Activated T-cell treated with anti-CD3 and anti-CD28 coated beads, Interleukin-2, amount 50 U/mL, for 48 hours (primary cell): ENCODE data around the gene GABRE.
"Not testable (repeated sequence)": the region's sequence is repeated elsewhere in the genome, so short reads cannot be mapped to it uniquely, and the experiment has no call there.

ENCODE experiments used
- DNase-seq, 2 experiments: peaks; one replicate each; pipeline ENCODE4 v3.0.0-alpha.2; 2020

The GABRE gene

DNA sequence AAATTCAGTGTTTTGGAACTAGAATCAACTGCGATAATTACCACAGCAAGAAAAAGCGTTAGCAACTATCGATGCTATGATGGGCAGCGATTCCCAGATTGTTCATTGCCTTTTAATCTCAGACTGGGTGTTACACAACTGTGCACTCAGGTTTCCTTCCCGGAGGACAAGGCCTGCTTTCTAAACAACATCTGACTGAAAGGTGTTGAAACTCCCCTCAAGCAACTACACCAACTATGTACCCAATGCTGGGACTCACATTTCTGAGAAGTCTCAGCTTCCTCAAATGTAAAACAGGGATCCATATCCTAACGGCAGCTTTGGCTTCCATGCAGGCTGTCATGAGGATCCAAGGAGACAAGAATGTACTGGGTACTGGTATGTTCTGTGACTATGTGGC is 8.2 kb downstream of the GABRE start:
- DNase-seq = no peak

DNA sequence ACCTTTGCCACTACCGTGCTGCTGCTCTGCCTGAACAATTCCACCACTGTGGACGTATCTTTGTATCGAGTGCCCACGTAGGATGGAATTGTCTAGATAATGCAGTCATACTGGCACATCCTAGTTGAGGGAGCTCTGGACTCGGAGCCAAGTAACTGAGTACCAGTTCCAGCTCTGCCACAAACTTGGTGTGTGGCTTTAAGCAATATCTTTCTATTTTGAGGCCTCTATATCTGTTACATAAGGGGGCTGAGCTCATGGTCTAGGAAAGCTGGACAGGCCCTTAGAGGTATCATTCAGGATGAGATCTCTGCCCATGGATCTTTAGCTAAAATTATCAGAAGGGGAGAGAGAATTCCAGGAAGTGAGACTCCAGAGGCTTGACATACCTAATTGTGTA is 12.4 kb downstream of the GABRE start:
- no peak for DNase-seq

DNA sequence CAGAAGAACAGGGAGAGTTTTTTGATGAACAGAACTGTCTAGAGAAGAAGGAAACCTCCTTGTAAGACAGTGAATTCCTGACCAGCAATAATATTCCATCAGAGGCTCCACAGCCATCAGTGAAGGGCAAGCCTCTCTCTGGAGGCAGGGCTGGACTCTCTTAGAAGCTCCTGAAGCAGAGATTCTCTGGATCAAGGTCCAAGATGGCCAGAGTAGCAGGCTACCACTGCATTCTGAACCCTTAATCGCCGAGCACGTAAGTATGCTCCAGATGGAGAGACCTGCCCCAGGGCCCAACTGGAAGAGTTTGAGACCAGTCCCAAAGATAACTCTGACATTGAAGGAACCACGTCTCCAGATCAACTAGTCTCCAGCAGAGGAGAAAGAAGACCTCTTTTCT is 16.4 kb downstream of the GABRE start:
- DNase-seq = no peak

DNA sequence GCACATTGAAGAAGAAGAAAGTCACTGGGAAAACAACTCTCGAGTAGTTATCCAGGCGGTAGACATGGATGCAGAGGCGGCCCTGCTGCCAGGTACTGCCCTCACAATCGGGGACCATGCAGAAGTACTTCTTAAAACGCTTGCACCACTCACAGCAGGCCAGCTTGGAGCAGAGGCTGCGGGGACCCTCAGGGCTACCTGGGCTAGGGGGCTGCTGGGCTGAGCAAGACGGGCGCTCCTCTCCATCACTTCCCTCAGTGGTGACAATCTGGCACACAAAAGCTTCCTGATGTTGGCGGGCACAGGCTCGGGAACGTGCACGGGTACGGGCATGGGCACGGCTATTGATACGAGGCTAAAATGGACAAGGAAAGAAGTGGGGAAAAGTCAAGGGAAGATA is 19.7 kb downstream of the GABRE start:
- no peak for DNase-seq

DNA sequence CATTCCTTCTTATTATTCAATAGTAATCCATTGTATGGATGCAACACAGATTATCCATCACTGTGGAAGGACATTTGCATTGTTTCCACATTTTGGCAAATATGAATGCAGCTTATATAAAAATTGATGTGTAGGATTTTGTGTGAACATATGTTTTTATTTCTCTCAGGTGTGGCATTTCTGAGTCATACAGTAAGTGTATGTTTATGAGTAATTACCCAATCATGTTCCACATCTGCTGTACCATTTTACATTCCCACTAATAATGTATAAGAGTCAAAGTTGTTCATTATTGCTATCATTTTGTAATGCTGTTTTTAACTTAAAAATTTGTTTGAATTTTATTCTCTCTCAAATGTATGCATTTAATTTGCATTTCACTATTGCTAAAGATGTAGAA is 36.3 kb downstream of the GABRE start:
- no peak for DNase-seq

DNA sequence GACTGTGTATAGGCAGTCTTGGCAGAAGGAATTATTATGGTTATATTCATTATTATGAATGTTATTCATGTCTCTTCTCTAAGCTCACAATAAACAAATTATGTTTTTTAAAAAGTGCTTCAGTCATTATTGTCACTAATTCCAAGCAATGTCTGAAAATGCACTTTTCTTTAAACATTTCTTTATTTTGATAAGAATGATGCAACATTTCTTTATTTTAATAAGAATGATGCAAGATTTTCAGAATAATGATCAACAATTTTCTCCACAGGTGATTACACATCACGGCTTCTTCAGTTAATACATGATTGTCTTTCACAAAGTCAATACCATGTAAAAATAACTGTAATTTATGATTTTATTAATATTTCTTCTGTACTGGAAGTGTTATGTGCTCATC is 39.1 kb downstream of the GABRE start:
- no peak for DNase-seq

DNA sequence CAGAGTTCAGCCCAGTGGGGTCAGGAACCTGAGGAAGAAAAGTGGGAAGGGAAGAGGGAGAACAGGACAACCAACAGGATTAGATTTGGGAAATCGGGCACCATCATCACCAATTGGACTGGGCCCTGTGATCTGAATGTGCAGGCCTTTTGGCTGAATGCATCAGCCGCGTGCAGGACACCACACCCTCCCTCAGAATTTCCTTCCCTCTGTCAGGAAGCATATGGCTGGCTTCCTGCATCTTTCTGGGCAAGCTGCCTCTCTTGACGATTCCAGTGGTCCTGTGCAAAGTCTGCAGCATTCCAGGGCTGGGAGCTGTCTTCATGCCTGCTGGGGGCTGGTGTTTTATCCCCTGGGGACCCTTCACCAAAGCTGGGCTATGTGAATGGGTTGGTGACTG is 45.4 kb downstream of the GABRE start:
- DNase-seq = no peak

DNA sequence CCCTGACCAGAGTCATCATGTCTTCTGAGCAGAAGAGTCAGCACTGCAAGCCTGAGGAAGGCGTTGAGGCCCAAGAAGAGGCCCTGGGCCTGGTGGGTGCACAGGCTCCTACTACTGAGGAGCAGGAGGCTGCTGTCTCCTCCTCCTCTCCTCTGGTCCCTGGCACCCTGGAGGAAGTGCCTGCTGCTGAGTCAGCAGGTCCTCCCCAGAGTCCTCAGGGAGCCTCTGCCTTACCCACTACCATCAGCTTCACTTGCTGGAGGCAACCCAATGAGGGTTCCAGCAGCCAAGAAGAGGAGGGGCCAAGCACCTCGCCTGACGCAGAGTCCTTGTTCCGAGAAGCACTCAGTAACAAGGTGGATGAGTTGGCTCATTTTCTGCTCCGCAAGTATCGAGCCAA is 50.8 kb downstream of the GABRE start:
- DNase-seq = no peak

DNA sequence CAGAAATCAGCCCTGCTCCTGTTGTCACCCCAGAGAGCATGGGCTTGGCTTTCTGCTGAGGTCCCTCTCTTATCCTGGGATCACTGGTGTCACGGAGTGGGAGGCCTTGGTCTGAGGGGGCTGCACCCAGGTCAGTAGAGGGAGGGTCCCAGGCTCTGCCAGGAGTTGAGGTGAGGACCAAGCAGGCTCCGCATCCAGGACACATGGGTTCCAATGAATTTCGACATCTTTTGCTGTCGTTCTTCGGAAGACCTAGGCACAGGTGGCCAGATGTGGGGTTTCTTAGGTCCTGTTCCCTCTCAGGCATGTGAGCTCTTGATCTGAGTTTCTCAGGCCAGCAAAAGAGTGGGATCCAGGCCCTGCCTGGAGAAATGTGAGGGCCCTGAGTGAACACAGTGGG is 51.8 kb downstream of the GABRE start:
- DNase-seq = no peak

DNA sequence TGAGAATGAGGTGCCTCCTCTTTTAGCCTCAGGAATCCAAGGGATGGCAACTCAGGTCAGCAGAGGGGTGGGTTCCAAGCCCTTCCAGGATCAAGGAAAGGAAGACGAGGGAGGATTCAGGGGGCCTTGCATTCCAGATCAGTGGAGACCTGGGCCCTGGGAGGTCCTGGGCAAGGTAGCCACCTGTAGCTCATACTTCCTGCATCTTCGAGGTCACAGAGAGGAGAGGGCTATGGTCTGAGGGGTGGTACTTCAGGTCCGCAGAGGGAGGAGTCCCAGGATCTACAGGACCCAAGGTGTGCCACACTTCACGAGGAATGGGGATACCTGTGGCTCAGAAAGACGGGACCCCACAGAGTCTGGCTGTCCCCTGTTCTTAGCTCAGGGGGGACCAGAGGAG is 52.6 kb downstream of the GABRE start:
- no peak for DNase-seq

DNA sequence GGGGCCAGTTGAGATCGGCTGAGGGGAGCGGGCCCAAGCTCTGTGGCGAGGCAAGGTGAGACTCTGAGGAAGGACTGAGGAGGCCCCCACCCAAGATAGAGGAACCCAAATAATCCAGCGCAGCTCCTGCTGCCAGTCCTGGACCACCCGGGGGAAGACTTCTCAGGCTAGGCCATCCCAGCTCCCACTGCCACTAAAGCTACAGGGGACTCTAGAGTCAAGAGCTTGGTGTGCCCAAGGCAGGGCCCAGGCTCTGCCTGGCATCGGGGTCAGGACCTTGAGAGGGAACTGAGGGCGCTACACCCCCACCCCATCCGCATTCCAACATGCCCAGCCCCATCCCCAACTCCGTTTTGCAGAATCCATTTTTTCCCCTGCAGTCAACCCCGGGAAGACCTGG is 53.2 kb downstream of the GABRE start:
- DNase-seq = no peak

DNA sequence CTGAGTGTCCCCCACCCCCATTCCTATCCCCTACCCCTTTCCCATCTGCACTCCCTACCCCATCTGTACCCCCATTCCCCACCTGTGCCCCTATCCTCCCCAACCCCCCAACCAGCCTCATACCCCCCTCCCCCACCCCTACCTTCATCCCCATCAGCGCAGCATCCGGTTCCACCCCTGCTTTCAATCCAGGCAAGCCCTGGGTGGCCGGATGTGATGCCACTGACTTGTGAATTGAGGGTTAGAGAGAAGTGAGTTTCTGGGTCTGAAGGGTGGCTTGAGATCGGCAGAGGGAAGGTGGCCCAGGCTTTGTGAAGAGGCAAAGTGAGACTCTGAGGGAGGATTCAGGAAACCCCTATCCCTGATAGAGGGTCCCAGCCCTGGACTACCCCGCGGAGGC is 53.9 kb downstream of the GABRE start:
- DNase-seq = no peak

DNA sequence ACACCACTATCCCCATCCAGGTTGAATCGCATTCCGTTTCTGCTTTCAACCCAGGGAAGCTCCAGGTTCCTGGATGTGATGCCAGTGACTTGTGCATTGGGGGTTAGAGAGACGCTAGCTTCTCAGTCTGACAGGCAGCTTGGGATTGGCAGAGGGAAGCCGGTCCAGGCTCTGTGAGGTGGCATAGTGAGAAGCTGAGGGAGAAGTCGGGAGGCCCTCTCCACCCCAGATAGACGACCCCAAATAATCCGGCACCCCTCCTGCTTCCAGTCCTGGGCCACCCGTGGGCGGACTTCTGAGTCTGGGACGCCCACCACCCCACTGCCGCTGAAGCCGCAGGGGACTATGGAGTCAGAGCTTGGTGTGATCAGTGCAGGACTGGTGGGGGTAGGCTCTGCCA is 54.4 kb downstream of the GABRE start:
- DNase-seq = no peak

DNA sequence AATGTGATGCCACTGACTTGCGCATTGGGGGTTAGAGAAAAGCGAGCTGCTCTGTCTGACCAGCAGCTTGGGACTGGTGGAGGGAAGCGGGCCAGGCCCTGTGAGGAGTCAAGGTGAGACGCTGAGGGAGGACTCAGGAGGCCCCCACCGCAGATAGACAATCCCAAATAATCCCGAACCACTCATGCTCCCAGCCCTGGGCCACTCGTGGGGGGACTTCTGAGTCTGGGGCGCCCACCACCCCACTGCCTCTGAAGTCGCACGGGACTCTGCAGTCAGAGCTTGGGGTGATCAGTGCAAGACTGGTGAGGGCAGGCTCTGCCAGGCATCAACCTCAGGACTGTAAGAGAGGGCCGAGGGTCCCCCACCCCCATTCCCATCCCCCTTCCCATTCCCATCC is 54.9 kb downstream of the GABRE start:
- DNase-seq = no peak

DNA sequence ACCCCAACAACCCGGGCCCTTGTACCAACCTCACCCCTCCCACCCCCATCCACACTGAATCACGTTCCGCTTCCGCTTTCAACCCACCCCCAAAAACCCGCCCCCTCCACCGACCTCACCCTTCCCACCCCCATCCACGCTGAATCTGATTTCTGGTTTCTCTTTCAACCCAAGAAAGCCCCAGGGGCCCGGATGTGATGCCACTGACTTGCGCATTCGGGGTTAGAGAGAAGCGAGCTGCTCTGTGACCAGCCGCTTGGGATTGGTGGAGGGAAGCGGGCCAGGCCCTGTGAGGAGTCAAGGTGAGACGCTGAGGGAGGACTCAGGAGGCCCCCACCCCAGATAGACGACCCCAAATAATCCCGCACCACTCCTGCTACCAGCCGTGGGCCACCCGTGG is 55.7 kb downstream of the GABRE start:
- DNase-seq = not testable (repeated sequence)

DNA sequence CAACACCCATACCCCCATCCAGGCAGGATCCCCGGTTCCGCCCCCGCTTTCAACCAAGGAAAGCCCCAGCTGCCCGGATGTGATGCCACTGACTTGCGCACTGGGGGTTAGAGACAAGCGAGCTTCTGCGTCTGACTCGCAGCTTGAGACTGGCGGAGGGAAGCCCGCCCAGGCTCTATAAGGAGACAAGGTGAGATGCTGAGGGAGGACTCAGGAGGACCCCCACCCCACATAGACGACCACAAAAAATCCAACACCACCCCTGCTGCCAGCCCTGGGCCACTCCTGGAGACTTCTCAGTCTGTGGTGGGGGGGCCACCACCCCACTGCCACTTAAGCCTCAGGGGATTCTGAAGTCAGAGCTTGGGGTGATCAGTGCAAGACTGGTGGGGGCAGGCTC is 61.7 kb downstream of the GABRE start, which contains the start of gene MAGEA4:
Gene MAGEA4, plus strand, starts transcription at position 110 of the 400 bp plus-strand sequence. CDS start 10,776 bp downstream, outside the sequence.
- DNase-seq = no peak

DNA sequence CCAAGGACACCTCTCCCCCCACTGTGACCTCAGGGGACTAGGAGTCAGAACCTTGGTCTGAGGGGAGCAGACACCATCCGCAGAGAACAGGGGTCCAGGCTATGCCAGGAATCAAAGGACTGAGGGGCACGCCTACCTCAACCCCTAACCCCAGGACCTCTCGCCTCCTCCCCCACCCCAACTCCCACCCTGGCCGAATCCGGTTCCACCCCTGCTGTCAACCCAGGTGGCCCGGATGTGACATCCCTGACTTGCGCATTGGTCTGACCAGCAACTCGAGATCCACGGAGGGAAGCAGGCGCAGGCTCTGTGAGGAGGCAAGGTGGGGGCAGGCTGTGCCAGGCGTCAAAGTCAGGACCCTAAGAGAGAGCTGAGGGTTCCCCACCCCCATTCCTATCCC is 62.3 kb downstream of the GABRE start:
- DNase-seq = no peak

DNA sequence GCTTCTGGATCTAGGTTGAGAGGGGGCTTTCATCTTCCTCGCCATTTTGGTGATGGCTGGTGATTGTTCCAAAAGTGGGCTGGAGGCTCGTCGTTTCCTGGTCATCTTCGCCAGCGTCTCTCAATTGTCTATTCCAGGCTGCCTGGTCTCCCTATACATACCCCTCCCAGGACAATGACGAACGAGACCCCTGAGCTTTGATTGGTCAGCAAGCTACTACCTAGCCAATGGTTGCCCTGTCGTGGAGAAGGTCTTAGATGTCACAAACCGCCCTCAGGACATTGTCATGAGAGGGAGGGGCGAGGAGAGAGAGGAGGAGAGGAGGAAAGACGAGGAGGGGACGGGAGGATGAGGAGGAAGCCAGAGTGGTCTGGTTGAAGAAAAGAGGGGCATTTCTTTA is 69.5 kb downstream of the GABRE start:
- no peak for DNase-seq
